HG02840 (cell line): ENCODE measurements around the gene SKOR1.

Source experiments
- ATAC-seq: cut with Tn5 transposase; IDR thresholded peaks from one replicate; pipeline ENCODE4 v1.9.1; 2021; ENCODE audit warnings: mild to moderate bottlenecking, moderate library complexity, moderate number of reproducible peaks; ENCODE audit not compliant: unreplicated experiment, low FRiP score

SKOR1 gene, protein sequence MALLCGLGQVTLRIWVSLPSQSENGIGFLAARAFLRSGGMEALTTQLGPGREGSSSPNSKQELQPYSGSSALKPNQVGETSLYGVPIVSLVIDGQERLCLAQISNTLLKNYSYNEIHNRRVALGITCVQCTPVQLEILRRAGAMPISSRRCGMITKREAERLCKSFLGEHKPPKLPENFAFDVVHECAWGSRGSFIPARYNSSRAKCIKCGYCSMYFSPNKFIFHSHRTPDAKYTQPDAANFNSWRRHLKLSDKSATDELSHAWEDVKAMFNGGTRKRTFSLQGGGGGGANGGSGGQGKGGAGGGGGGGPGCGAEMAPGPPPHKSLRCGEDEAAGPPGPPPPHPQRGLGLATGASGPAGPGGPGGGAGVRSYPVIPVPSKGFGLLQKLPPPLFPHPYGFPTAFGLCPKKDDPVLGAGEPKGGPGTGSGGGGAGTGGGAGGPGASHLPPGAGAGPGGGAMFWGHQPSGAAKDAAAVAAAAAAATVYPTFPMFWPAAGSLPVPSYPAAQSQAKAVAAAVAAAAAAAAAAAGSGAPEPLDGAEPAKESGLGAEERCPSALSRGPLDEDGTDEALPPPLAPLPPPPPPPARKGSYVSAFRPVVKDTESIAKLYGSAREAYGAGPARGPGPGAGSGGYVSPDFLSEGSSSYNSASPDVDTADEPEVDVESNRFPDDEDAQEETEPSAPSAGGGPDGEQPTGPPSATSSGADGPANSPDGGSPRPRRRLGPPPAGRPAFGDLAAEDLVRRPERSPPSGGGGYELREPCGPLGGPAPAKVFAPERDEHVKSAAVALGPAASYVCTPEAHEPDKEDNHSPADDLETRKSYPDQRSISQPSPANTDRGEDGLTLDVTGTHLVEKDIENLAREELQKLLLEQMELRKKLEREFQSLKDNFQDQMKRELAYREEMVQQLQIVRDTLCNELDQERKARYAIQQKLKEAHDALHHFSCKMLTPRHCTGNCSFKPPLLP

DNA sequence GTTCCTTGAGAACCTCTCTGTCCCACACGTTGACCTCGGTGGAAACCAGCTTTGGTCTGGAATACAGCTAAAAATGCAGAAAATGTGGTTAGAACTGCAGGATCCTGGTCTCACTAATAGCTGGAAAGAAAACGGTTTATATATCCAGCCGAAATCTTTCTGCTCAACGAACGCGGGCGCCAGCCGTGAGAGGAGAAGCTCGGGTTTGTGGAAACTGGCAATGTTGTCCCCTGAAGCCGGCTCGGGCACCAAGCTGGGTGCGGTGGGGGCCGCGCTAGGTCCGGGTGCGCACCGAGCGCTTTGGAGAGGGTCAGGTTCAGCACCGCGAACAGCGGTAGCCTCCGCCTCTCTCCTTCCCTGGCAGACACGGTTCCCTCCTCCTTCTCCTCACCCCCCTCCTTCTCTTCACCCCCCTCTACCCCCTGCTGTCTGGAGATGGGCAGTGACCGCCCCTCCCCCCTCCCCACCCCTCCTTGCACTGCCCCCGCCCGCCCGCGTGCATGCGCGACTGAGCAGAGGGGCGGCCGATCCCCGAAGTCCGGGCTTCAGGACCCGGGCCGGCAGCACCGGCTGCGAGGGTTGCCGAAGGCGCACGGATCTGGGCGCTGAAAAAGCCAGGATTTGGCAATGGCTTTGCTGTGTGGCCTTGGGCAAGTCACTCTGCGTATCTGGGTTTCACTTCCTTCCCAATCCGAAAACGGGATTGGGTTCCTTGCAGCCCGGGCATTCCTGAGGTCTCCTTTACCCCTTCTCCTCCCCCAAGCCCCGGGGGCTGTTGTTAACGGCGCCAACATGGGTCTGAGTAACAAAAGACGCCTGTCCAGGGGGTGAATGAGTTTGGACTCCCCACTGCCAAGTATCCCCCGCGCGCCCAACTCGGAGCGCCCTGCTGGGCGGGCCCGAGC lies at the start of gene SKOR1:
Gene SKOR1, plus strand, starts transcription at position 534 of the 905 bp plus-strand sequence. Its CDS starts 94 bp downstream, at position 628.
- no peak for ATAC-seq

DNA sequence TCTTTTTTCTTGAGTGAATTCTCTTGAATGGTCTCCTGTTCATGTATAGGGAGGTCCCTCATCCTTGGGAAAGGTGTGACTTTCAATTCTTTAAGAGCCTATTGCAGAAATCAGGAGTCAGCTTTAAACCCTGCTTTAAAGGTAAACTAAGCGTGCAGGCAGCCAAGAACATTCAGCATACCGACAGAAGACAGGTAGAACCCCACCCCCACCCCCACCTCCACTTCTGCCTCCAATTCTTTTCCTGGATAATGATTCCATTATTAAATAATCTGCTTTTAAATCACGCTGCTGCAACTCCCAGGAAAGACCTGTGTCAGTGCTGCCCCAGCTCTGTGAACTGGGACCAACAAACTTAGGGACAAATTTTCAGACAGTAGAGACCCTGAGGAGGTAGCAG lies 49.3 kb upstream of the SKOR1 start:
- ATAC-seq: no peak

DNA sequence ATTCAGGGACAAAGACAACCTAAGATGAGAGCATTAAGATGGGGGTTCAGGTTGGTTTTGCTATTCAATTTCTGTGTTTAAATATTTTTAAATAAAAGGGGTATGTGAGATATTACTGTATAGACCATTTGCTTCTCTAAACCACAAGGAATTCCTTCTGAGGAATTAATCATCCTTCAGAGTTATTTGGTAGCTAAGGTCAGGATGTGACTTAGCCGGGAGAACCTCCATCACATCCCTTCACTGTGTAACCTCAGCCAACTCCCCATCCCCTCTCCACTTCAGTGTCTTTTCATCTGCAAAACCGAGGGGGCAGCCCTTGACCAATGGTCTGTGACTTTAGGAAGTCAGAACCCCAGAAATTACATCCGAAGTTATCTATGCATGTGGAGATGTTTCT lies 48.7 kb upstream of the SKOR1 start:
- no peak for ATAC-seq

DNA sequence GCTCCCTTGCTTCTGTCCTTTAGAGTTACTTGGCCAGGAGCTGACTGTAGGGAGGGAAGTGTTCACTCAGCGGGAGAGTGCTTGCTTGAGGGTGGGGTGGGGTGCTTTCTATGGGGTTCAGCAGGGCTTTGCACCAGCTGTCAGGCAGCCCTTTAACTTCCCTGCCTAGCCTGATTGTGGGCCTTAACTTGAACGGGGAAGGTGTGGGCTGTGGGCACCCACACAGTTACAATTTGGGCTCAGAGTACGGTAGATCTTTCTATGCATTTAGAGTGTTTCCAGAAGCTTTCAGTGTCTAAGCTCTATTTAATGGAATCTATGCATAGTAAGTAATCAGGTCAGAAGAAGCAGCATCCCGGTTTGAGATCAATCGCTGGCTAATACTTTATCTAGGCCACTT lies 48.2 kb upstream of the SKOR1 start:
- no peak for ATAC-seq

DNA sequence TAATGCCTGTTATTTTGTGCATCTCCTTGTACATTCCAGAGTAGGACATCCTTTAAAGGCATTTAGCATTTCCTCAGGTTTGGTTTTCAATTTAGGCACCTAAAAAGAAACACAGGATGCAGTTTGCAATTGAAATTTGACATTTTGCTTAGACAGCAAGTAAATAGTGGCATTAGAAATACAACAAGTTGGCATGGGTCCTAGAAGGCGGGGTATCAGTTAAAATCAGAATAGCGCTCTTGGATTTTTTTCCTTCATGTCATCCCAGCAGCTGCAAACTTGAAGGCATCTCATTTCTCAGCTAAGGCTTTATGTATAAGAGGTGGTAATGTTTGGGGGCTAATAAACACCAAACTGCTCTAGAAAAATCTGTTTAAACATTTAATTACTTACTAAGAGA lies 47.5 kb upstream of the SKOR1 start:
- no peak for ATAC-seq

DNA sequence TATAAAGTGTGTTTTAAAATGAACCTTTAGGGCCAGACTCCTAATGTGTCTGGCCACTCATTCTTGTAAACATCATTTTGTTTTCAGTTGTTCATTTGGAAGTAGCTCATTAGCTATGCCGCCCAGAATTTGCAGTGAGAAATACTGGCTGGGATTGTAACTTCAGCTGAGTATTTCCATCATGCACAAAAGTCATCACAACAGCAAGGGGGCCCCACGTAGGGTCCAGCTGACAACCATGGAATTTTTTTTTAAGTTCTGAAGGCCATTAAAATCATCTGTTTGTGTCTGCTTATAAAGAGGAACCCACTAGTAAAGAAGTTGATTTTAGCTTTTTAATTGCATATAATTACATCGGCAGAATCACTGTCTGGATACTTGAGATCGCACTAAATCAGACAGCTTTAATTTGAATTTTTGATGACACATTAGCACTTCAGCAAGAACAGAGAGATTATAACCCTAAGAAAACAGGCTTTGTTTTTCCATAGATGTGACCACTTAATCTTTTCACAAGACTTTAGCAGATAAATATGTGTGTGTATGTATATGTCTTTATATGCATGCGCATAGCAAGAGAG lies 46.3 kb upstream of the SKOR1 start:
- no peak for ATAC-seq

DNA sequence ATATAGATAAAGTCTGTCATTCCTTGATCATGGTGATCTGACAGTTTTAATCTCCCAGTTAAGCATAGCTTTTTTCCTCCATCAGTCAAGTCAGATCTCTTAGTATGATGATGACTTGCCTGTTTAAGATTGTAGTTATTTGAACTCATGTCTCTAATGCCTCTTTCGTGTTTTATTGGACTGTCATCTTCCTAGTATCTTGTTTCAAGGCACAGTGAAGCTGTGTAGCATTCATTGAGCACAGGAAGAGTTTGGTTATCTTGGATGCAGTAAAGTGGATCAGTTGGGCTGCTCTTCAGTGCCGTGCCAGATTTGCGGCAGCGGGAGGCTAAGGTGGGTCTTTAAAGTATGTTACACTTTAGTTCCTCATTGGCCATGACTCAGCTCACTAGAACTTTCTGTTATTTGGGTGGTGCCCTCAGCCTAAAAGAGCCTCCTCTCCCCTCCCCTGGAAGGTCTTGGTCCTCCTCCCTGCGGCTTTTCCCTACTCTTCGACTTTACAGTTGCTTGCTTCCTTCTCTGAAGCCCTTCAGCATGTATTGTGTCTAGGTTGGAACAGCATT lies 45.7 kb upstream of the SKOR1 start:
- ATAC-seq: no peak

DNA sequence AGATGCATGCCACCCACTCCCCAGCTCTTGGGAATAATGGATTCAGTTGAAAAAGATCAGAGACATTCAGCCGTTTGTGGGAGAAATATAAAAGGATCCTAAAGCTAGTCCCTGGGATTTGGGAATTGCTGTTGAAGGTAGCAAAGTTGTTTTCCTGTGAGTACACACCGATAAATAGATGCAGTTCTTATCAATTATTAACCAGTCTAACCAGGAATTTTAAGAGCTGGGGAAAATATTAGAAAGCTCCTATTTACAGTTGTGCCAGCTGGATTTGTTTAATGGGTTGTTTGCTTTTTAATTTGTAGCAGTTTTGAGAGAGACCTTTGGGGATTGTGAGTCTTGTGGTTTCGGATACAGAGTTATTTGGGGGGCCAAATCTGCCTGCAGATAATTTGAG lies 44.2 kb upstream of the SKOR1 start:
- no peak for ATAC-seq

DNA sequence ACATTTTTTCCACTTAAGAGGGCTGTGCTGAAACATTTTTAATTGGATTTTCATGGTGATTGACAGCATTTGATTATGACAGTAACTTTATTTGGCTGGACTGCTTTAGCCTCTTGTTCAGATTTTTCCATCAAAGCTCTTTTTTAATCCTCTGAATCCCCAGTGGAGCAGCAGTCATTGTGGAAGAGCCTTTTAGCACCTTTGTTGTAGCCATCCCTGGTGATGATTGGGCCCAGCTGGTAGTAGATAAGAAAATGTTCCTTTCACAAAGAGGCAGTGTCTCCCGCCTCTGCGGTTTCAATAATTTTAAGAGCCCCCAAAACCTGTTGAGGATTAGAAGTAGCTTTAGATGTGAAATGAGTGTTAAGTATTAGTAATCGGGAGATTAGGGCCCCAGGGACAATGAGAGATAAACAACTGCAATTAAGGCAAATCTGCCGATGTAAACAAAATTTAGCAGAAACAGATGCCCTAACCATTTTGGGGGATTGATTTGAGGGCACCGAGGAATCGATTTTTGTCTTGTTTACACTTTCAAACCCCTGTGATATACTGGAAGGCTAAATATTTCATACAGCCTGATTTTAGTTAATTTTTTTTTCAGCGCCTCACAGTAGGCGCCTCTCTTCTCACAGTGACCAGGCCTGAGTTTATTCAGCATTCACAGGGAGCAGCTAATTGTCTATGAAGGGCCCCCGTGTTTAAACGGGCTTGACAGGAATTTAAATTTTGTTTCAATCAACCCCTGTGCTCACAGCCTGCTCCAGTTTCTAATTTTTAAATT lies 43.2 kb upstream of the SKOR1 start:
- ATAC-seq: no peak

DNA sequence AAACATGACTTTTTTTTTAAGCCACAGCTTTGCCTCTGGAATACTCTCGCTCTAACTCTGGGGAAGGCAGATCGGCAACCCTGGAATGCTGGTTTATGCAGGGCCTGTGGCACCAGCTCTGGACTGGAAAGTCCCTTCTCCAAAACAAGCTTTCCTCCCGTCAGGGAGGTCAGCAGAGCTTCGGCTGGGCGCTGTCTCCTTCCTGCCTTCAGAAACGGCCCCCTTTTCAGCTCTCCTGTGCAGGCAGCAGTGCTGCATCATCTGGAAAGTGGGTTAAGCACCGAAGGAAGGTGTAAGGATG lies 42.7 kb upstream of the SKOR1 start:
- no peak for ATAC-seq

DNA sequence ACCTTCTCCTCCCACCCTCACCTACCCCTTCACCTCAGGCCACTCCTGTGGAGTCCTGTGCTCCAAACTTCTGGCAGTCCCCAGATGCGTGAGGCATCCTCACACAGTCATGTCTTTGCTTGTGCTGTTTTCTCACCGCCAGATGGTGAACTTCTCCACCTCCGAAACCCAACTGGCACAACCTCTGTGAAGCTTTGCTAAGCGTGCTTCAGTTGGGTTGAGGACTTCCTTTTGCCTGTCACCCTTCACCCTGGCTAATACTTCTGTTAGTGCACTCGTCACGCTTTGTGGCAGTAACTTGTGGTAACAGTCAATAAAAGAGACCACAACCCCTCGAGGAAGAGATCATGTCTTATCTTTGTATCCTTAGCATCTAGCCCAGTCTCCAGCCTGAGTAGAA lies 42.0 kb upstream of the SKOR1 start:
- ATAC-seq: peak; percentile 56

DNA sequence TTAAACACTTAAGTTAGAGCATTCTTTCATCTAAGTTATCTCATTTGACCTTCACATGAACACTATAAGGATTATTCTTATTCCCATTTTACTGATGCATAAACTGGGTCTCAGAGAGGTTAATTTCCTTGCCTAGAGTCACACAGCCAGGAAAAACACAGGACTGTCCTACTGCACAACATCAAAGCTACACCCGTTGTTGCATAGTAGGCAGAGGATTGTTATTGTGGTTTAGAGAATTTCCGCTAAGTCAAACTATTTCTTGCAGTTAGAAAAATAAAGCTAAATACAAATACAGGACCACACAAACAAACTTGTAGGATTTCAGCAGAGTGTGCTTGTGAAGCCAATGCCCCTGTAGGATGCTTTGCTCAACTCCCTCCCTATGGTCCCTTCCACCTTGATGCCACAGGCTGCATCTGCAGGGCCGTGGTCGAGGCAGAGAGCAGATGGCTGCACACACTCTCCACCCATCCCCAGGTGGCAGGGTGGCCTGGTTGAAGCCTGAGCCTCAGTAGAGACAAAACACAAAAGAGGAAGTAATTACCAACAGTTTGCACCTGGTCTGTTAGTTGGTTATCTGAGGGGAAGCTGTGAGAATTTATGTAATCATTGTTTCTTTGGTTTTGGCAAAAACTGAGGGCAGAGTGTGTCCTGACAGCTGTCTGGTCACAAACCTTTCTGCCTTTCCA lies 41.1 kb upstream of the SKOR1 start:
- peak; percentile 72 for ATAC-seq

DNA sequence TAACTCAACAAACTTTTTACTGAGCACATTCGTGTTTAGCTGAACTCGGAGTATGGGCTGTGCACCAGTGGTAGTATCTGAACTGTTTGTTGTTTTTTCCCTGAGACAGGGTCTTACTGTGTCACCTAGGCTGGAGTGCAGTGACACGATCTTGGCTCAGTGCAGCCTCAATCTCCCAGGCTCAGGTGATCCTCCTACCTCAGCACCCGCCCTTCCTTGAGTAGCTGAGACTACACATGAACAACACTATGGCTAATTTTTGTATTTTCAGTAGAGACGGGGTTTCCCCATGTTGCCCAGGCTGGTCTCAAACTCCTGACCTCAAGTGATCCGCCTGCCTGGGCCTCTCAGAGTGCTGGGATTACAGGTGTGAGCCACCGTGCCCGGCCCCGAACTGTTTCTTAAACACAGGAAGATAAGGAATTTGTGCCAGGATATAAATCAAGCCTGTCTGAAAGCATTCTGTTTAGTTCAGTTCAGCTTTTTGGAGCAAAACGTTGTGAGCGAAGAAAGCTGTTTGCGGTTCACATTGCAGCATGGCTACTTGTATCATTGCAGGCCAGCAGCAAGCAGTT lies 40.4 kb upstream of the SKOR1 start:
- no peak for ATAC-seq

DNA sequence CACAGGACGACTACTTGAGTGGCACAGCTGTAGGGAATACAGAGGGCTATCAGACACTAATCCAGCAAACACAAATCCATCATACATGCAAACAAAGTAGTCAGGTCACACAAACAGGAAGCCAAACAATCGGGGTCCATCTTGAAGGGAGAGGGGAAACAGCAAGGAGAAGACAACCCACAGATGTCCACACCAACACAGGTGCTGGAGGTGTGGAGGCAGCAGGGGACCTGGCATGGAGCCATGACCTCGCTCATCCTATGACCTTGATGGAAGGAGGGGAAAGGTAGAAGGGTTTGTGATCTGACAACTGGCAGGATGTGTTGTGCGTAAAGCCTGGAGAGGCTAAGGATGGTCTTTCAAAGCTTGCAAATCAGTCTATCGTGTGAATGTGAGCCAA lies 39.9 kb upstream of the SKOR1 start:
- ATAC-seq: no peak

DNA sequence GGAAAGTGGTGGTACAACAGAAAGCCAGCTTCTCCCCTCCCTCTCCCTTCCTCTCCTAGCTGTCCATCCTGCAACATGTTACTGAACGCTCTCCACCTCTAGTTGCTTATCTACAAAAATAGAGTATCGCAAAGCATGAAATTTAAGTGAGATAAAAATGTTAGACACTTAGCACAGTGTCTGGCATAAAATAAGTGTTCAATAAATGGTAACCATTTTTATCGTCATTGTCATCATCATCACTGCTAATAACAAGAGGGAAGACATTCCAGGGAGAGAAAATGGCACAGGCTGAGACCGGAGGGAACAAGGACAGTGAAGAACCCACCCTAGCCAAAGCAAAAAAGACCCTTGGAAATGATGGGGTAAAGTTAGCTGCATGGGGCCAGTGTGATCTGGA lies 38.7 kb upstream of the SKOR1 start:
- ATAC-seq: no peak

DNA sequence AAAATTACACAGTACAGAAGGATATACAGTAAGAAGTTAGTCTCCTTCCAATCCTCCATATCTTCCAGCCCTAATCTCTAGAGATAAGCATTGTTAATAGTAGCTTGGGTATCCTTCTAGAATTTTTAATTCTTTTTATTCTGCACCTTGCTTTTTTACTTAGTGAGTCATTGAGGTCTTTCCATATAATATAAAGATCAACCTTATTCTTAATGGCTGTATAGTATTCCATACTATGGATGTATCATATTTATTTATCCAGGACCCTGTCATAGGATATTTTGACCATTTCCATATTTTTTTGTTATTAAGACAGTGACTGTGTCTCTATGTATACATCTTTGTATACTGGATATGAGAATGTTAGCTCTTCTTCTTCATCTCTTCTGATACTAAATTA lies 36.3 kb upstream of the SKOR1 start:
- ATAC-seq: no peak

DNA sequence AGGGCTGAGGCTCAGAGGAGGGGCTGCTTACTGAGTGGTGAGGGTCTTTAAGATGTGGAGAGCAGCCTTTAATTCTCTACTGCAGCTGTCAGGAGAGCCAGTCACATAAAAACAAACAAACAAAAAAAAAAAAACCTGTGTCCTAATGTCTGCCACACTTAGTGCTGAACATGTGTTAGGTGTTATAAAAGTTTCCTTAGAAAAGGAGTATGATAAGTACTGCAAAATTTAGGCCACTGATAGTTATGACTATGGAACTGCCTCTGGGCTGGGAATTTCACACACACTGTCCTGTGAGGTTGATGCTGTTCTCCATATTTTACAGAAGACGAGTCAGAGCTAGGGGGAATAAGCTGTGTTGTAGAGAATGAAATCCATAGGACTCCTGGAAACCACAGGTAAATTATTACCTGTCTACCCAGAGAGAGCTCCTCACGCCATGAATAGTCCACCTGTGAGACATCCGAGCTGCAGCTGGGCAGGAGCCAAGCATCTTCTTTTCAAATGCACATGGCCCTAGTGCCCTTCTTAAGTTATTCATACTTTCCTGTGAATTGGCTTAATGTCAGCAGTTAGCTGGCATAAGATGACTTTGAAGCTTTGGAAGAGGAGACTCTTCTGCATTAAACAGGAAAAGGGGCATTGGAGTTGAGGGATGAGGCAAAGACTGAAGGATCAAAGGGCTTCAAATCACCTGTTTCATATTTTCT lies 34.5 kb upstream of the SKOR1 start:
- ATAC-seq: no peak
